ENCODE results near the gene BCKDHA.
"Not testable (repeated sequence)": the region's sequence is repeated elsewhere in the genome, so short reads cannot be mapped to it uniquely, and the experiment has no call there.

The BCKDHA gene

GRCh38 chr19:41364524-41365391, 32.9 kb upstream of the BCKDHA start:
- TF ChIP-seq, protein P1, sequence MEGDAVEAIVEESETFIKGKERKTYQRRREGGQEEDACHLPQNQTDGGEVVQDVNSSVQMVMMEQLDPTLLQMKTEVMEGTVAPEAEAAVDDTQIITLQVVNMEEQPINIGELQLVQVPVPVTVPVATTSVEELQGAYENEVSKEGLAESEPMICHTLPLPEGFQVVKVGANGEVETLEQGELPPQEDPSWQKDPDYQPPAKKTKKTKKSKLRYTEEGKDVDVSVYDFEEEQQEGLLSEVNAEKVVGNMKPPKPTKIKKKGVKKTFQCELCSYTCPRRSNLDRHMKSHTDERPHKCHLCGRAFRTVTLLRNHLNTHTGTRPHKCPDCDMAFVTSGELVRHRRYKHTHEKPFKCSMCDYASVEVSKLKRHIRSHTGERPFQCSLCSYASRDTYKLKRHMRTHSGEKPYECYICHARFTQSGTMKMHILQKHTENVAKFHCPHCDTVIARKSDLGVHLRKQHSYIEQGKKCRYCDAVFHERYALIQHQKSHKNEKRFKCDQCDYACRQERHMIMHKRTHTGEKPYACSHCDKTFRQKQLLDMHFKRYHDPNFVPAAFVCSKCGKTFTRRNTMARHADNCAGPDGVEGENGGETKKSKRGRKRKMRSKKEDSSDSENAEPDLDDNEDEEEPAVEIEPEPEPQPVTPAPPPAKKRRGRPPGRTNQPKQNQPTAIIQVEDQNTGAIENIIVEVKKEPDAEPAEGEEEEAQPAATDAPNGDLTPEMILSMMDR (IDR thresholded peaks at IDR 0.05; ENCODE audit: control extremely low read depth, extremely low read depth, low read depth, missing control alignments) = no peak
- ChIA-PET CTCF (interaction anchor here (0.7 to 4.1 kb wide), 14 partner anchors 8 to 232 kb away, joined by 3 to 68 read pairs (median 4); partner anchors contain the start of gene TGFB1), POLR2A (interaction anchor here (0.7 to 3.0 kb wide), 7 partner anchors 9 to 166 kb away, joined by 3 to 25 read pairs (median 6); partner anchors contain the start of gene TGFB1)
- no peak for DNase-seq (ENCODE audit: extremely low spot score)

DNA sequence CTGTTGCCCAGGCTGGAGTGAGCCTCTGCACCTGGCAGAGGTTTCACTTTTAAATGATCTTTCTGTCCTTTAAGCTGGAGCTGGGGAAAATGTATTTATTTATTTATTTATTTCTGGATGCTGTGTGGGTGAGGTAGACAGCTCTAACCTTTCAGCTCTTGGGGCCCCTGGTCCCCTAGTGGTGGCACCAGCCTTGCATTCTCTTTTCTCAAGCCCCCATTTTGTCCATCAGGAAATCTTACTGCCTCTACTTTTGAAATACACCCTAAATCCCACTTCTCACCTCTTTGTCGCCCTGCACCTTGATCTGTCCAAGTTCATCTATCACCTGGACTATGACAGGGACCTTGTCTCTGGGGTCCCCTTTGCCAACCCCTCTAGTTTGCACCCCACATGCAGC, 31.5 kb upstream of the BCKDHA start:
- no peak for DNase-seq (ENCODE audit: extremely low spot score)
- POLR2A ChIA-PET = interaction anchor here (0.7 to 3.0 kb wide), 2 partner anchors 14 to 914 kb away, joined by 3 to 25 read pairs; partner anchors contain the start of gene TGFB1
- CTCF ChIA-PET = interaction anchor here (1.0 to 4.1 kb wide), 7 partner anchors 8 to 198 kb away, joined by 3 to 68 read pairs (median 3); partner anchors contain the start of gene TGFB1
- TF ChIP-seq, protein P1 (IDR thresholded peaks at IDR 0.05; ENCODE audit: control extremely low read depth, extremely low read depth, low read depth, missing control alignments) = no peak

DNA sequence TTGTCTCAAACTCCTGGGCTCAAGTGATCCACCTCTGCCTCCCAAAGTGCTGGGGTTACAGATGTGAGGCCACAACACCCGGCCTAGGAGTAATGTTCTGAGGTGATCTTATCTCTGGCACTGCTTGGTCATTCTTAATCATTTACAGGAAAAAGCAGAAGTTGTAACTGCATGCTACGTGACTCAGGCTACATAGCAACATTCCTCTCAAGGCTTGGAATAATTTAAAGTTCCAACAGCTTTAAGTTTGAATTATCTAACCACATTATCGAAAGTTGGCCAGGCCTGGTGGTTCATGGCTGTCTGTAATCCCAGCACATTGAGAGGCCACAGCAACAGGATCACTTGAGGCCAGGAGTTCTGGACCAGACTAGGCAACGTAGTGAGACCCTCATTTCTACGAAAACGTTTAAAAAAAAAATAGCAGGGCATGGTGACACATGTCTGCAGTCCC, 29.7 kb upstream of the BCKDHA start:
- ChIA-PET POLR2A (interaction anchor here (0.6 kb wide), 1 partner anchor 1924 kb away, joined by 3 read pairs; no protein-coding TSS in a partner anchor), CTCF (interaction anchor here (0.8 to 3.5 kb wide), 4 partner anchors 10 to 35 kb away, joined by 3 to 18 read pairs (median 5); partner anchors contain the start of gene TGFB1)
- TF ChIP-seq, protein P1 (IDR thresholded peaks at IDR 0.05; ENCODE audit: control extremely low read depth, extremely low read depth, low read depth, missing control alignments) = no peak
- no peak for DNase-seq (ENCODE audit: extremely low spot score)

DNA sequence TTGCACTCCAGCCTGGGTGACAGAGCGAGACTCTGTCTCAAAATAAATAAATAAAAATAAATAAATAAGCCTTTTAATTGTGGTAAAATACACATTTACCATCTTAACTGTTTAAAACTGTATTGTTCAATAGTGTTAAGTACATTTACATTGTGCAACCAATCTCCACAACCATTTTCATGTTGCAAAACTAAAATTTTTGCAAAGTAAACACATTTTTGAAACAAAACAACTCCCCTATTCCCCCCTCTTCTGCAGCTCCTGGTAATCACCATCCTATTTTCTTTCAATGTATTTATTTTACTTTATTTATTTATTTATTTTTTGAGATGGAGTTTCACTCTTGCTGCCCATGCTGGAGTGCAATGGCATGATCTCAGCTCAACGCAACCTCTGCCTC, 27.8 kb upstream of the BCKDHA start:
- ChIA-PET CTCF (interaction anchor here (1.4 to 3.5 kb wide), 3 partner anchors 9 to 24 kb away, joined by 3 to 18 read pairs (median 7); partner anchors contain the start of gene TGFB1), POLR2A (interaction anchor here (0.6 kb wide), 1 partner anchor 122 kb away, joined by 3 read pairs; no protein-coding TSS in a partner anchor)
- no peak for DNase-seq (ENCODE audit: extremely low spot score)
- TF ChIP-seq, protein P1 (IDR thresholded peaks at IDR 0.05; ENCODE audit: control extremely low read depth, extremely low read depth, low read depth, missing control alignments) = no peak

DNA sequence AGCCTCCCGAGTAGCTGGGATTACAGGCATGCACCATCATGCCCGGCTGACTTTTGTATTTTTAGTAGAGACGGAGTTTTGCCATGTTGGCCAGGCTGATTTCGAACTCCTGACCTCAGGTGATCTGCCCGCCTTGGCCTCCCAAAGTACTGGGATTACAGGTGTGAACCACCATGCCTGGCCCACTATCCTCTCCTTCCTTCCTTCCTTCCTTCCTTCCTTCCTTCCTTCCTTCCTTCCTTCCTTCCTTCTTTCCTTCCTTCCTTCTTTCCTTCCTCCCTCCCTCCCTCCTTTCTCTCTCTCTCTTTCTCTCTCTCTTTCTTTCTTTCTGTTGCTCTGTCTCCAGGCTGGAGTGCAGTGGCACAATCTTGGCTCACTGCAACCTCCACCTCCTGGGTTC, 26.5 kb upstream of the BCKDHA start:
- DNase-seq (ENCODE audit: extremely low spot score); POLR2A ChIA-PET: not testable (repeated sequence)
- CTCF ChIA-PET = interaction anchor here (1.4 kb wide), 1 partner anchor 23 kb away, joined by 3 read pairs; no protein-coding TSS in a partner anchor

- no peak for DNase-seq (ENCODE audit: extremely low spot score)
- TF ChIP-seq, protein P1 (IDR thresholded peaks at IDR 0.05; ENCODE audit: control extremely low read depth, extremely low read depth, low read depth, missing control alignments) = no peak
- POLR2A ChIA-PET = no interaction called here
- CTCF ChIA-PET = no interaction called here
These were observed 26.1 kb upstream of the BCKDHA start for GRCh38 chr19:41371541-41371940.
